ENCODE data around the gene VASN.

The VASN gene

DNA sequence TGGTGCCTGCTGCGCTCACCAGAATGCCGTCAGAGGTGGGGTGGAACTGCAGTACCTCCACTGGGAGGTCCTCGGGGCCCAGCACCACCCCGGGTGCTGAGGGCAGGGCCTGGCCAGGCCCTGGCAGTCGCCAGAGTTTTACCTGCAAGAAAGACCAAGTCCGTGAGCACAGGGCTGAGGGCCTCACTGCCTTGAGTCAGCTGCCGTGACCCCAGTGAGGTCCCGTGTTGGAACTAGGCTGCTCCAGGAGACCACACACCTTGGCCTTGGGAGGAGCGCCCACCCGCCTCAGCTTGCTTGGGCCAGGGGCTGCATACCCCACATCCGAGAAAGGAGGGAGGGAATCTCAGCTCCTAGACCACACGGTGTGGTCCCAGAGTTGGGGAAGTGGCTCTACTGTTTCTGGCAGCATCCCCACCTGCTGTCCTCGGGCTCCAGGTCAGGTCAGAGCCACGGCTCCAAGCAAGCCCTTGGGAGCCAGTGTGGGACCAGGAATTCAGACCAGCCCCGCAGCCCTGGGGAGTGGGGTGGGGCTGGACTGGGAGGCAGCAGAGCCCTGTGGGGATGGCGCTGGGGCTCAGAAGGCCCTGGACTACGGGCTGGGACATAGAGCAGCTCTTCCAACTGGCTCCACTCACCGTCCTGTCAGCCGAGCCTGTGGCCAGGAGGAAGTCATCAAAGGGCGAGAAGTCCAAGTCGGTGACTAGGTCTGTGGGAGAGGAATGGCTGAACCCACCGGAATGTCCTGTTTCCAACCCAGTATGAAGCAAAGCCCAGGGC is 36.1 kb downstream of the VASN start:
- ATAC-seq (ENCODE audit: insufficient read depth, low read depth) (no peak), DNase-seq (no peak)
- H2AFZ ChIP-seq (ENCODE audit: low read depth, low read length): no peak overlapping the region
- H3K27ac ChIP-seq (ENCODE audit: low read length): no peak overlapping the region
- no peaks in the 10 kb centered on the region for H3K9me3 ChIP-seq (ENCODE audit: insufficient read depth, low read length, severe bottlenecking)
- H3K4me2 ChIP-seq (ENCODE audit: insufficient read depth, low read length): no peak overlapping the region
- H3K9ac ChIP-seq (ENCODE audit: low read depth, low read length): no peak overlapping the region
- 0 out of 2 replicates have a peak, but pooled peaks cover 3% of the 10 kb centered on the region for H3K4me1 ChIP-seq (ENCODE audit: insufficient read depth, low read length)
- no peaks in the 10 kb centered on the region for H3K27me3 ChIP-seq (ENCODE audit: insufficient read depth, low read length, poor library complexity)
- peaks cover 86% of the 10 kb centered on the region for H3K36me3 ChIP-seq (ENCODE audit: insufficient read depth, low read length)
- no peak overlapping the region for H3K4me3 ChIP-seq (ENCODE audit: low read depth in 1 of 2, low read length in 2 of 2)
- H4K20me1 ChIP-seq (ENCODE audit: insufficient read depth, low read length): peaks cover 61% of the 10 kb centered on the region
- no peak for TF ChIP-seq EZH2 (IDR thresholded peaks at IDR 0.05; ENCODE audit: borderline replicate concordance, low read depth, low read length, severe bottlenecking)
- TF ChIP-seq, protein P1, sequence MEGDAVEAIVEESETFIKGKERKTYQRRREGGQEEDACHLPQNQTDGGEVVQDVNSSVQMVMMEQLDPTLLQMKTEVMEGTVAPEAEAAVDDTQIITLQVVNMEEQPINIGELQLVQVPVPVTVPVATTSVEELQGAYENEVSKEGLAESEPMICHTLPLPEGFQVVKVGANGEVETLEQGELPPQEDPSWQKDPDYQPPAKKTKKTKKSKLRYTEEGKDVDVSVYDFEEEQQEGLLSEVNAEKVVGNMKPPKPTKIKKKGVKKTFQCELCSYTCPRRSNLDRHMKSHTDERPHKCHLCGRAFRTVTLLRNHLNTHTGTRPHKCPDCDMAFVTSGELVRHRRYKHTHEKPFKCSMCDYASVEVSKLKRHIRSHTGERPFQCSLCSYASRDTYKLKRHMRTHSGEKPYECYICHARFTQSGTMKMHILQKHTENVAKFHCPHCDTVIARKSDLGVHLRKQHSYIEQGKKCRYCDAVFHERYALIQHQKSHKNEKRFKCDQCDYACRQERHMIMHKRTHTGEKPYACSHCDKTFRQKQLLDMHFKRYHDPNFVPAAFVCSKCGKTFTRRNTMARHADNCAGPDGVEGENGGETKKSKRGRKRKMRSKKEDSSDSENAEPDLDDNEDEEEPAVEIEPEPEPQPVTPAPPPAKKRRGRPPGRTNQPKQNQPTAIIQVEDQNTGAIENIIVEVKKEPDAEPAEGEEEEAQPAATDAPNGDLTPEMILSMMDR (IDR thresholded peaks at IDR 0.05; ENCODE audit: borderline replicate concordance, extremely low read depth, low read length, poor library complexity, severe bottlenecking): no peak
- H3K79me2 ChIP-seq (ENCODE audit: insufficient read depth, low read length): peaks cover 33% of the 10 kb centered on the region

DNA sequence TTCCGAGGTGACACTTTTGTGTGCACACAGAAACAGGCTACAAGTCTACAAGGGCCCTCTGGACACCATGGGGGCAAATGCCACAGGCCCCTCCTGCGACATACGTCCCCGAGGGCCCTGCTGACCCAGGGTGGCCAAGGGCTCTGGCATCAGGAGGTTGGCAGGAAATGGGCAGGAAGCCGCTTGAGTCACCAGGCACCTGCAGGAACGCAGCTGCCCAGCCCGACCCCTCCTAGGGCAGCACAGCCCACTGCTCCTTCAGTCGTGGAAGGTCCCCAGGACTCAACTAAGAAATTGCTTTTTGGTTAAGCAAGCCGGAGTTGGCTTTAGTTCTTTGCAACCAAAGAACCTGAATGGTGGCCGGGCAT is 36.7 kb downstream of the VASN start:
- no peak for TF ChIP-seq EZH2 (IDR thresholded peaks at IDR 0.05; ENCODE audit: borderline replicate concordance, low read depth, low read length, severe bottlenecking)
- TF ChIP-seq, protein P1 (IDR thresholded peaks at IDR 0.05; ENCODE audit: borderline replicate concordance, extremely low read depth, low read length, poor library complexity, severe bottlenecking): no peak
- no peak overlapping the region for H3K9ac ChIP-seq (ENCODE audit: low read depth, low read length)
- peaks cover 86% of the 10 kb centered on the region for H3K36me3 ChIP-seq (ENCODE audit: insufficient read depth, low read length)
- H2AFZ ChIP-seq (ENCODE audit: low read depth, low read length): no peak overlapping the region
- peaks cover 38% of the 10 kb centered on the region for H3K79me2 ChIP-seq (ENCODE audit: insufficient read depth, low read length)
- ATAC-seq (ENCODE audit: insufficient read depth, low read depth) (no peak), DNase-seq (no peak)
- H3K4me1 ChIP-seq (ENCODE audit: insufficient read depth, low read length): peaks cover 9% of the 10 kb centered on the region; the same call in 1 of the 2 replicates
- H4K20me1 ChIP-seq (ENCODE audit: insufficient read depth, low read length): peaks cover 63% of the 10 kb centered on the region
- no peaks in the 10 kb centered on the region for H3K27me3 ChIP-seq (ENCODE audit: insufficient read depth, low read length, poor library complexity)
- no peak overlapping the region for H3K4me2 ChIP-seq (ENCODE audit: insufficient read depth, low read length)
- no peak overlapping the region for H3K27ac ChIP-seq (ENCODE audit: low read length)
- no peaks in the 10 kb centered on the region for H3K9me3 ChIP-seq (ENCODE audit: insufficient read depth, low read length, severe bottlenecking)
- H3K4me3 ChIP-seq (ENCODE audit: low read depth in 1 of 2, low read length in 2 of 2): no peak overlapping the region

DNA sequence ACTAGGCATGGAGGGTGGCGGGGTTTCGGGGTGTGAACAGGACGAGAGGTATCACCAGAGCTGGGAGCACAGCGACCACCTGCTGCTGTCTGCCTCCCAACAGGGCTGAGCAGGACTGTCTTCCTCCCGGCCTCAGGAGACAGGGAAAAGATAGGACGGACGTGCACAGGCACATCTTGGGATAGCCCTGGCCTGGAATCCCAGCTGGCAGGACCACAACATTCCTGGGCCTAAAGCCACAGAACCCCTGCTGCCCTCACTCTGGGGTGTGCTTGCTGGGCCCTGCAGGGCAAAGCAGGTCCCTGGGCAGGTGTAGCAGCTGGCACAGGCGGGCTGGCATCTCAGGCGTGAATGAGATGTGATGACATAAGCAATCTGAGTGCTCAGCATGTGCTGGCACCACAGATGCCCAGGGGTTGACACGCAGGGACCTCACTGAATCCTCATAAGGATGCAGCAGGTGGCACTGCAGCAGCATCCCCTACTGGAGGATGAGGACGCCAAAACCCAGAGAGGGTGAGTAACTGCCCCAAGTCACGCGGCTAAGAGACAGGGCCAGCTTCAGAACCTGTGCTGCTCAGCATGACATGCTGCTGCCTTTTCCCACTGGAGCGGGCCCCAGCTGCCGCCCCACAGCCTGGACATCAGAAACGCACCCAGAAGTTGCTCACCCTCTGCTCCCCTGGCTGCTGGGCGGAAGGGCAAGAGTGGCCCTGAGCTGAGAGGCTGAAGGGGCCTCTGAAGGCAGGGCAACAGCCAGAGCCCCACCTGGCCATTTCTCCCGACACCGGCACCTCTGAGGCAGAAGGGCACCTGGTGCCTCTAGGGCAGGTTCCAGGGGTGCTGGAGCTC is 37.7 kb downstream of the VASN start:
- H3K79me2 ChIP-seq (ENCODE audit: insufficient read depth, low read length): peaks cover 48% of the 10 kb centered on the region
- H3K4me3 ChIP-seq (ENCODE audit: low read depth in 1 of 2, low read length in 2 of 2): no peak overlapping the region
- H3K4me1 ChIP-seq (ENCODE audit: insufficient read depth, low read length): peaks cover 12% of the 10 kb centered on the region
- DNase-seq (no peak), ATAC-seq (ENCODE audit: insufficient read depth, low read depth) (no peak)
- TF ChIP-seq EZH2 (IDR thresholded peaks at IDR 0.05; ENCODE audit: borderline replicate concordance, low read depth, low read length, severe bottlenecking): no peak
- TF ChIP-seq, protein P1 (IDR thresholded peaks at IDR 0.05; ENCODE audit: borderline replicate concordance, extremely low read depth, low read length, poor library complexity, severe bottlenecking): peak; percentile 15
- H3K9me3 ChIP-seq (ENCODE audit: insufficient read depth, low read length, severe bottlenecking): no peaks in the 10 kb centered on the region
- H3K36me3 ChIP-seq (ENCODE audit: insufficient read depth, low read length): peaks cover 79% of the 10 kb centered on the region
- H3K27ac ChIP-seq (ENCODE audit: low read length): no peak overlapping the region
- H3K27me3 ChIP-seq (ENCODE audit: insufficient read depth, low read length, poor library complexity): no peaks in the 10 kb centered on the region
- no peak overlapping the region for H3K9ac ChIP-seq (ENCODE audit: low read depth, low read length)
- peaks cover 61% of the 10 kb centered on the region for H4K20me1 ChIP-seq (ENCODE audit: insufficient read depth, low read length)
- no peak overlapping the region for H3K4me2 ChIP-seq (ENCODE audit: insufficient read depth, low read length)
- H2AFZ ChIP-seq (ENCODE audit: low read depth, low read length): no peak overlapping the region

Data from DND-41 (cell line).